Smooth muscle cell (in vitro differentiated cells): ENCODE results near the gene HIF3A. TPM values are rescaled to one million over a fixed set of nuclear protein-coding genes. Genes with fewer than 3 reads are reported as not detected.

Experiments used
- DNase-seq: peaks from one replicate; lab custom pipeline; 2025; ENCODE audit not compliant: unreplicated experiment; lab: John Stamatoyannopoulos, UW
- H2AFZ ChIP-seq: fragments of 200-600 bp; sonication (generic); 2 replicates; pipeline ENCODE4 v1.6.0; 2016; ENCODE audit warnings: antibody characterized with exemption, low read depth, mild to moderate bottlenecking
- H3F3A ChIP-seq: fragments of 200-600 bp; sonication (generic); 2 replicates; pipeline ENCODE4 v1.6.0; 2017; ENCODE audit warnings: antibody characterized with exemption, low read depth
- H3K27ac ChIP-seq: fragments of 200-600 bp; sonication (generic); 2 replicates; pipeline ENCODE4 v1.5.1; 2016; ENCODE audit warnings: low read depth, mild to moderate bottlenecking
- H3K27me3 ChIP-seq: fragments of 200-600 bp; sonication (generic); 2 replicates; pipeline ENCODE4 v1.6.1; 2016; ENCODE audit warnings: low read depth, mild to moderate bottlenecking
- H3K36me3 ChIP-seq: fragments of 200-600 bp; sonication (generic); 2 replicates; pipeline ENCODE4 v1.5.1; 2016; ENCODE audit warnings: low read depth
- H3K4me1 ChIP-seq: fragments of 200-600 bp; sonication (generic); 2 replicates; pipeline ENCODE4 v1.5.1; 2016; ENCODE audit warnings: low read depth
- H3K4me2 ChIP-seq: fragments of 200-600 bp; sonication (generic); 2 replicates; pipeline ENCODE4 v1.6.0; 2016; ENCODE audit warnings: mild to moderate bottlenecking
- H3K4me3 ChIP-seq: fragments of 200-600 bp; sonication (generic); 2 replicates; pipeline ENCODE4 v1.5.1; 2016; ENCODE audit warnings: mild to moderate bottlenecking
- H3K79me2 ChIP-seq: fragments of 200-600 bp; sonication (generic); 2 replicates; pipeline ENCODE4 v1.6.0; 2016; ENCODE audit warnings: low read depth, mild to moderate bottlenecking
- H3K9ac ChIP-seq: fragments of 200-600 bp; sonication (generic); 2 replicates; pipeline ENCODE4 v1.6.0; 2016; ENCODE audit warnings: low read depth
- H3K9me3 ChIP-seq: fragments of 200-600 bp; sonication (generic); replicated peaks from 2 replicates; pipeline ENCODE4 v1.5.1; 2016; ENCODE audit warnings: low read depth
- H4K20me1 ChIP-seq: fragments of 200-600 bp; sonication (generic); 2 replicates; pipeline ENCODE4 v1.6.0; 2016; ENCODE audit warnings: low read depth
- CTCF ChIP-seq: fragments of 200-600 bp; sonication (generic); IDR thresholded peaks from 2 replicates; pipeline ENCODE4 v1.5.1; 2017; ENCODE audit warnings: borderline replicate concordance, mild to moderate bottlenecking, antibody characterized with exemption; ENCODE audit not compliant: insufficient read depth, poor library complexity, severe bottlenecking
- WGBS: methylation state at CpG from one replicate; pipeline ENCODE4 v1.1.7; 2016; ENCODE audit warnings: low lambda C conversion rate; 5-methylcytosine and 5-hydroxymethylcytosine counted together
- polyA plus RNA-seq: library from polyadenylated mRNA; unstranded; fragments of >200 nt; fragmentation: Nextera tagmentation; extraction: Ambion mirVana; gene quantifications from 2 replicates; pipeline ENCODE4 v1.2.1, GENCODE V29; 2016
- total RNA-seq: library from RNA; depleted of rRNA; stranded (reverse); fragments of >200 nt; gene quantifications from 2 replicates; pipeline ENCODE4 v1.2.3, GENCODE V29; 2014

The HIF3A gene
- total and polyA plus RNA-seq, 2 experiments from 2014 or later = 4.9 to 16.2 TPM

- peaks cover 11% of the 10 kb centered on the region for H3F3A ChIP-seq
- no peak overlapping the region for H3K9ac ChIP-seq
- H3K9me3 ChIP-seq = no peaks in the 10 kb centered on the region
- H3K27me3 ChIP-seq = no peaks in the 10 kb centered on the region
- peaks cover 42% of the 10 kb centered on the region for H3K4me1 ChIP-seq
- peak overlapping the region; percentile 37 for H3K4me3 ChIP-seq
- no peak for DNase-seq
- WGBS = 80% methylated on average over 7 of the region's 7 CpGs
- H3K4me2 ChIP-seq = peak overlapping the region; percentile 50
- no peak overlapping the region for H3K27ac ChIP-seq
- no peak for TF ChIP-seq CTCF
- no peaks in the 10 kb centered on the region for H3K79me2 ChIP-seq
- H4K20me1 ChIP-seq = no peaks in the 10 kb centered on the region
- no peaks in the 10 kb centered on the region for H3K36me3 ChIP-seq
- H2AFZ ChIP-seq = no peak overlapping the region
Measured at GRCh38 chr19:46298479-46299003, 1.7 kb downstream of the HIF3A start.

- peak overlapping the region; percentile 37 for H3K4me3 ChIP-seq
- no peaks in the 10 kb centered on the region for H3K27me3 ChIP-seq
- H2AFZ ChIP-seq = no peak overlapping the region
- peak; percentile 94 for DNase-seq
- peak overlapping the region; percentile 73 for H3K27ac ChIP-seq
- peaks cover 11% of the 10 kb centered on the region for H3F3A ChIP-seq
- TF ChIP-seq CTCF = no peak
- H3K4me1 ChIP-seq = peaks cover 45% of the 10 kb centered on the region
- WGBS = 35% methylated on average over 10 of the region's 11 CpGs
- H3K9ac ChIP-seq = no peak overlapping the region
- no peaks in the 10 kb centered on the region for H4K20me1 ChIP-seq
- peak overlapping the region; percentile 50 for H3K4me2 ChIP-seq
- no peaks in the 10 kb centered on the region for H3K79me2 ChIP-seq
- H3K9me3 ChIP-seq = no peaks in the 10 kb centered on the region
- no peaks in the 10 kb centered on the region for H3K36me3 ChIP-seq
Measured at GRCh38 chr19:46299004-46299509, 2.2 kb downstream of the HIF3A start.

GRCh38 chr19:46299695-46300094 lies 2.9 kb downstream of the HIF3A start:
- H3K27ac ChIP-seq = peak overlapping the region; percentile 73
- H3K27me3 ChIP-seq = no peaks in the 10 kb centered on the region
- H4K20me1 ChIP-seq = no peaks in the 10 kb centered on the region
- 92% methylated on average over 7 of the region's 7 CpGs for WGBS
- H3K79me2 ChIP-seq = no peaks in the 10 kb centered on the region
- TF ChIP-seq CTCF = no peak
- H3K4me3 ChIP-seq = no peak overlapping the region
- no peak overlapping the region for H2AFZ ChIP-seq
- peaks cover 11% of the 10 kb centered on the region for H3F3A ChIP-seq
- peaks cover 45% of the 10 kb centered on the region for H3K4me1 ChIP-seq
- H3K36me3 ChIP-seq = no peaks in the 10 kb centered on the region
- H3K9me3 ChIP-seq = no peaks in the 10 kb centered on the region
- H3K4me2 ChIP-seq = peak overlapping the region; percentile 81
- no peak overlapping the region for H3K9ac ChIP-seq
- no peak for DNase-seq

GRCh38 chr19:46303322-46303690 lies 6.5 kb downstream of the HIF3A start:
- DNase-seq = no peak
- Histone ChIP-seq H3F3A (peaks cover 11% of the 10 kb centered on the region), H3K4me1 (peaks cover 43% of the 10 kb centered on the region), H3K9me3 (no peaks in the 10 kb centered on the region), H4K20me1 (no peaks in the 10 kb centered on the region), H3K79me2 (no peaks in the 10 kb centered on the region), H3K36me3 (no peaks in the 10 kb centered on the region), H2AFZ (peak overlapping the region; percentile 37), H3K4me2 (peak overlapping the region; percentile 76), H3K27me3 (no peaks in the 10 kb centered on the region), H3K27ac (no peak overlapping the region), H3K9ac (no peak overlapping the region), H3K4me3 (no peak overlapping the region)
- 55% methylated on average over 10 of the region's 10 CpGs for WGBS
- TF ChIP-seq CTCF = no peak
